ENCODE data around the gene ACBD3.

Gene ACBD3

GRCh38 chr1:226135059-226135651 is 51.4 kb downstream of the ACBD3 start:
- TF ChIP-seq CTCF (IDR thresholded peaks at IDR 0.05), result no peak
- DNase-seq (ENCODE audit: low spot score), result no peak
- peak overlapping the region; percentile 39 for H3K4me3 ChIP-seq
- no peak overlapping the region for H3K27ac ChIP-seq

- no peak for TF ChIP-seq CTCF (IDR thresholded peaks at IDR 0.05)
- Histone ChIP-seq H3K4me3 (peak overlapping the region; percentile 39), H3K27ac (no peak overlapping the region)
- DNase-seq (ENCODE audit: low spot score), result no peak
Observed at GRCh38 chr1:226134170-226135058, 52.1 kb downstream of the ACBD3 start.

- Histone ChIP-seq H3K4me3 (no peak overlapping the region), H3K27ac (no peak overlapping the region)
- no peak for DNase-seq (ENCODE audit: low spot score)
- TF ChIP-seq CTCF (IDR thresholded peaks at IDR 0.05), result no peak
Observed at GRCh38 chr1:226133504-226134123, 52.9 kb downstream of the ACBD3 start.

GRCh38 chr1:226132728-226133503 is 53.6 kb downstream of the ACBD3 start:
- no peak overlapping the region for H3K4me3 ChIP-seq
- no peak for DNase-seq (ENCODE audit: low spot score)
- no peak overlapping the region for H3K27ac ChIP-seq
- no peak for TF ChIP-seq CTCF (IDR thresholded peaks at IDR 0.05)

- no peak for TF ChIP-seq CTCF (IDR thresholded peaks at IDR 0.05)
- DNase-seq (ENCODE audit: low spot score), result no peak
- H3K27ac ChIP-seq, result no peak overlapping the region
- H3K4me3 ChIP-seq, result no peak overlapping the region
Observed at GRCh38 chr1:226131639-226132038, 54.9 kb downstream of the ACBD3 start.

- Histone ChIP-seq H3K27ac (no peak overlapping the region), H3K4me3 (no peak overlapping the region)
- no peak for TF ChIP-seq CTCF (IDR thresholded peaks at IDR 0.05)
- no peak for DNase-seq (ENCODE audit: low spot score)
Observed at GRCh38 chr1:226129230-226129629, 57.3 kb downstream of the ACBD3 start.

Measured in coronary artery (tissue), 2 donors.